GM19397 (cell line): ENCODE data around the gene OGDH.

Experiments used
- ATAC-seq: cut with Tn5 transposase; IDR thresholded peaks from one replicate; pipeline ENCODE4 v1.9.1; 2021; ENCODE audit warnings: mild to moderate bottlenecking, moderate library complexity; ENCODE audit not compliant: unreplicated experiment

Gene OGDH

DNA sequence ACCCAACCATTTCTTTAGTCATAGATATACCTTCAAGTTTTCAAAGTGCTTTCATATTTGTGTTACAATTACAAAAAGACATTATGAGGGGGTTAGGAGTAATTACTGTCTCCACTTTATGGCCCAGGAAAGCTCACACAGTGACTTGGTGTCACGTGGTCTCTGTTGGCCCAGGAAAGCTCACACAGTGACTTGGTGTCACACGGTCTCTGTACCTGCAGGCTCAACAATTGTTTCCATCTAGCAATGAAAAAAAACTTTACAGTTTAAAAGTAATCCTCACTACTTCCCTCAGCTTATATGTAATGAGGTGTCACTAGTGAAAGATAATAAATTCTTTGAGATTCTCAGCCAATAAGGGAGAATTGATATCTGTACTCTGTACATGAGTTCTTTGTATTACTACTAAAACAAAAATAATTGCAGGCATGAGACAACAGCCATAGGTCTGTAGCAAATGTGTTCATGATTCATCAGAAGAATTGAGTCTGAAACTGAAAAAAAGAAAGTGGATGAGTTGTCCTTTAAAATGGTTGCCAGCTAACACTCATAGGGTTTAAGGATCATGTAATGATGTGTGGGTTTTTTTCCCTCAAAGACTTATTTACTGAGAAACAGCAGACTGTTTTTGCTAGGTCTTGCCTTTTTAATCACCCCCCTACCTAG is 10.9 kb downstream of the OGDH start:
- ATAC-seq: no peak

DNA sequence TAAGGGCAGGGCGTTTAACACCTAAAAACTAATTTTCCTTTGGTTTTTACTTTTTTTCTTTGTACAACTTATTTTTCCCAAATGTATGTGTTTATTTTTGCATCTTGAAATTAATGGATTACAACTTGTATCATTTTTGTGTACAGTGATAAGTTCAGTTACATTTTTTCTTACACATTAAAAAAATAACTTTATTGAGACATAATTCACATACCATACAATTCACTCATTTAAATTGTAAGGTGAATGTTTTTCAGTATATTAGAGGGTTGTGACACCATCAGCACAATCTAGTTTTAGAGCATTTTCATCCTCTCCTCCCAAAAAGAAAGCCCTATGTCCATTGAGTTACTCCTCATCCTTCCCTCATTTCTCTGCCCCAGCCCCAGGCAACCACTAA is 11.6 kb downstream of the OGDH start:
- no peak for ATAC-seq

DNA sequence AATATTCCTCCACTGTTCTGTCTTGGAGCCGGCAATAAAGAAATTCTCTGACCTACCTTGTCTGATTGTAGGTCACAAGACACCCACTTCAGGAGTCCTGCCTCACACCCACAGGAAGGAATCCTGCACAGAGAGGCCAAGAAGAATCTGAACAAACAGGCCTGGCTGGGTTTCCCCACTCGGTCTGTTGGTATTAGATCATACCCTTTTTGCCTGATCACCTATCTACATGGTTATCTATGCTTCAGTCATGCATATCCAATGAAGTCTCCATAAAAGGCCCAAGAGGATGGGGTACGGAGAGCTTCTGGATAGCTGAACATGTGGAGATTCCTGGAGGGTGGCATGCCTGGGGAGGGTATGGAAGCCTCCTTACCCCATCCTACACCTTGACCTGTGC is 12.3 kb downstream of the OGDH start:
- no peak for ATAC-seq

DNA sequence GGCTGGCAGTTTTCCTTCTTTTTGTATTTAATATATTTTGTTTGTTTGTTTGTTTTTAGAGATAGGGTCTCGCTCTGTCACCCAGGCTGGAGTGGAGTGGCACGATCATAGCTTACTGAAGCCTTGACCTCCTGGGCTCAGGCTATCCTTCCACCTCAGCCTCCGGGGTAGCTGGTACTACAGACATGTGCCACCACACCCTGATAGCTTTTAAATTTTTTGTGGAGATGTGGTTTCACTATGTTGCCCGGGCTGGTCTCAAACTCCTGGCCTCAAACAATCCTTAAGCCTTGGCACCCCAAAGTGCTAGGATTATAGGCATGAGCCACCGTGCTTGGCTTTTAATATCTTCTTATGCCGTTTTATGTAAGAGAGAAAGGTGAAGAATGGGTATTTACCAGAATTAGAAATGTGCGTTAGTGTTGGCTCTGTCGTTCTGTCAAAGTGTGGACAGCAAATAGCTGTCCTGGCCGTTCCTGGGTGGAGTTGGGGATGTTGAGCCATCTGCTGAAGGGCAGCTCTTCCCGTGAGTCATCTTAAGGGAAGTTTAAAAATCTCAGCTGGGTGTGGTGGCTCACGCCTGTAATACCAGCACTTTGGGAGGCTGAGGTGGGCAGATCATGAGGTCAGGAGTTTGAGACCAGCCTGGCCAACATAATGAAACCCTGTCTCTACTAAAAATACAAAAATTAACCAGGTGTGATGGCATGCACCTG is 14.8 kb downstream of the OGDH start:
- no peak for ATAC-seq

DNA sequence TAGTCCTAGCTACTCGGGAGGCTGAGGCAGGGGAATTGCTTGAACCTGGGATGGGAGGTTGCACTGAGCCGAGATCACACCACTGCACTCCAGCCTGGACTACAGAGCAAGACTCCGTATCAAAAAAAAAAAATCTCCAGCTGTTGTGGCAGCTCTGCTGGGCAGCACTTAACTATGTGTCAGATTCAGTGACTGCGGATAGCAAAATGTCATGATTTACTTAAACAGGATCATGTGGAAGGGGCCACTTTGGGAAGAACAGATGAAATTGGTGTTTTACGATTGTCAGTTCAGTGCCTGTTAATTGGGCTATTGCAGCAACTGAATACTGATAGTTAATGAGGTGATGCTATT is 15.3 kb downstream of the OGDH start:
- ATAC-seq: no peak

DNA sequence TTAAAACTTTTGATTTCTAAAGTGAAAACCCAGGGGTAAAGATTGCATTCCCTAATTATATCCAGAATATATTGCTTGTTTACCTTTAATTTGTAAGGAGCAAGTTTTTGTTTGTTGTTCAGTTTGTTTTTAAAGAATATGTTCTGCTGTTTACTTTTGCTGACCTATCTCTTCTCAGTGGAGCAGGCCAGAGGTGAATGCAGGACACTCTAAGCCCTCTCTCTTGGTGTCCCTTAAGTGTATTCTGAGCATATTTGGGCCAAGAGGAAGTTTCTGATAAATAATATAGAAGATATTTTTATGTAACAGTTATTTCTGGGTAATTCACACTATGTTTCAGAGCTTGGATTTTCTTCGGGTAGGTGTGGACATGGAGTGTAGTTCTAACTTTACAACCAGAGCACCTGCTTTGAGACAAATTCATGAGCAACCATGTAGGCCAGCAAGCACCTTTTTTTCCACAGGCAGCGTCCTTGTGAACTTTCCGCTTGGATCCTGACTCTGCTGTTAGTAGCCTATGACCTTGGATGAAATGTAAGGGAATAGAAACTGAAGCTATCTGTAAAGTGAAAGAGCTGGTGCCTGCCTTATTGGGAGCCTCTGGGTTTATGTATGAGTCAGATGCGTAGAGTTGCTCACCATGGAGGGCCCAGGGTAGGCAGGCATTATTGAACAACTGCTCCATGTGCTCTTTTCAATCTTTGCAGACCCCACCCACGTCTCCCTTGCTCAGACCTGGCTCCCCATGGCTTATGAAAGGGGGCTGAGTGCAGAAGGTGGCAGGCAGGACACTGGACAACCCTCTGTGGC is 16.1 kb downstream of the OGDH start:
- ATAC-seq: no peak

DNA sequence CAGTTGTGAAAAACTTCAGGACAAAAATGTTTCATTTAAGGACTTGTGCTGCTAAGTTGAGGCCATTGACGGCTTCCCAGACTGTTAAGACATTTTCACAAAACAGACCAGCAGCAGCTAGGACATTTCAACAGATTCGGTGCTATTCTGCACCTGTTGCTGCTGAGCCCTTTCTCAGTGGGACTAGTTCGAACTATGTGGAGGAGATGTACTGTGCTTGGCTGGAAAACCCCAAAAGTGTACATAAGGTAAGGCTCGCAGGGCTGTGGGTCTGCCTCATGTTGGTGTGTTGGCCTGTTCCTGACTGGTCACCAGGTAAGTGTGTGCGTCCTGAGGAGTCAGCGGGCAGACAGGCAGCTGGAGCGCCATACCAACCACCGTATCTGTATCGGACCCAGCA is 17.9 kb downstream of the OGDH start:
- ATAC-seq: no peak

DNA sequence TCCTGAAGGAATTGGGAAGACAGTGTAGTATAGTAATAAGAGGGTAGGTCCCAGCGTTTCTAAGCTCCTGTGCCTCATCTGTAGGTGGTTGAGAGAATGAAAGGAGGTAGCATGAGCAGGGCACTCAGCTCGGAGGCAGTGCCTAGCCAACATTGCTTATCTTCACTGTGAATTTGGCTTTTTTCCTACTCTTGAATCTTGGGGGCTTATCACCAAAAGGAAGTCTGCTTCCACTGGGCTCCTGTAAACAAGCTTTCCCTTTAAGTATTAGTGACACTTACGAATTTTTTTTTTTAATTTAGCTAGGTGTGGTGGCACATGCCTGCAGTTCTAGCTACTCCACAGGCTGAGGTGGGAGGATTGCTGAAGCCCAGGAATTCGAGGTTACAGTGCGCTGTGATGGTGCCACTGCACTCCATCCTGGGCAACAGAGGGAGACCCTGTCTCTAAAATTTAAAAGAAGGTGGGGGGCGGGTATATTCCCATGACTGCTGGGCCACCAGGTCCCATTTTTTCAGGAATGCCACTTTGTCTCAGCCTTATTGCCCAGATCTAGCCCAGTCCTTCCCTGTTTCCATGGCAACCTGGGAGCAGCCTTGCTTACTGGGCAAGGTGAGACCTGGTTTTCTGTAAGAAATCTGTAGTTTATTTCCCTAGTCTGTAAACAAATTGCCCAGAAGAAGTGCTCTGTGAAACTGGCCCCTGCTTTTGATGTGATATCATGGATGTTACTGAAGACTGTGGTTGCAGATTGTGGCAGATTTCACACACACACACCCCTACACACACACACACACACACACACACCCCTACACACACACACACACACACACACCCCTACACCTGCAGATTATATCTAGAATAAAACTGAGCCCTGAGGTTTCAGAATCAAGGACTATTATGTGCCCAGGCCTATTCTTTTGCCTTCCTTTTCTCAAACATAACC is 19.4 kb downstream of the OGDH start:
- no peak for ATAC-seq

DNA sequence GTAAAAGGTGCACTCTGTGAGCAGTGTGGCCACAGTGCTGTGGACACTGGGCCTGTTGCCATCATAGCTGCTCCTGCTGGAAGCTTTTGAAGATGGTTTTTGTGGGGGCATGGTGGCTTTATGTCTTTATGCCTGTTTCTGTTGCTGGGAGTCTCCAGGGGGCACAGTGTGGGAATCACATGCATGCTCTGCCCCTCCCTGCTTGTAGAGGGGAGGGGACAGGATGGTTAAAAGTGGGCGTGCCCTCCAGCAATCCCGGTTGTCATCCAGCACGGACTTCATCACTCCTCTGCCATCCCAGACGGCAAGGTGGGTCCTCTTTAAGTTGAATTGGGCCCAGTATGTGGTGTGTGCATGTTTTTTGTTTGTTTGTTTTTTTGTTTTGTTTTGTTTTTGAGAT is 20.2 kb downstream of the OGDH start:
- no peak for ATAC-seq

DNA sequence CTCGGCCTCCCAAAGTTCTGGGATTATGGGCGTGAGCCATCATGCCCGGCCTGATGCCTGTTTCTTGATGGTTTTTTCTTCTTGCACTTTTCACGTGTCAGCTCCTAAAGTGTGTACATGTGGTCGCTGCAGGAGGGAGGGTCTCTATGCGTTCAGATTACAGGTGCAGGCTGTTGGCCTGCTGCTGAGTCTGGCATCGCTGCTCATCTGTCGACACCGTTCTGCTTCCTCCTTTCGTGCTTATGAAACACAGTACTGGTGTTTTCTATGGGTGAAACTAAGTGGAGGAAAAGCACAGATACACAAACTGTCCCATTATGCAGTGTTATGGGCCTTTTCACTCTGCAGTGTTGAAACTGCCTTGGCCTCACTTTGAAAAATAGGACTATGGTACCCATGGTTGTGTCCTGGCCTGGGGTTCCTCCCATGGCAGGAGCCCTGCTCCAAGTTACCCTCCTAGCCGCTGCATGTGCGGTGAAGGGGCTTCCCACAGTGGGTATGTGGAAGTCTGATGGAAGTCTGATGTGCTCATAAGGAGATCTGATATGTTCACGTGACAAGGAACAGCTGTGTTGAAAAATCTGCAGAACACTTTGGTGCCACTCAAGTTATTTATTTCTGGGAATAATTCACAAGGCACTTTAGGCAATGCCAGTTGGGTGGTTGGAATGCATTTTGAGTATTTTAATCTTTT is 23.5 kb downstream of the OGDH start:
- no peak for ATAC-seq

DNA sequence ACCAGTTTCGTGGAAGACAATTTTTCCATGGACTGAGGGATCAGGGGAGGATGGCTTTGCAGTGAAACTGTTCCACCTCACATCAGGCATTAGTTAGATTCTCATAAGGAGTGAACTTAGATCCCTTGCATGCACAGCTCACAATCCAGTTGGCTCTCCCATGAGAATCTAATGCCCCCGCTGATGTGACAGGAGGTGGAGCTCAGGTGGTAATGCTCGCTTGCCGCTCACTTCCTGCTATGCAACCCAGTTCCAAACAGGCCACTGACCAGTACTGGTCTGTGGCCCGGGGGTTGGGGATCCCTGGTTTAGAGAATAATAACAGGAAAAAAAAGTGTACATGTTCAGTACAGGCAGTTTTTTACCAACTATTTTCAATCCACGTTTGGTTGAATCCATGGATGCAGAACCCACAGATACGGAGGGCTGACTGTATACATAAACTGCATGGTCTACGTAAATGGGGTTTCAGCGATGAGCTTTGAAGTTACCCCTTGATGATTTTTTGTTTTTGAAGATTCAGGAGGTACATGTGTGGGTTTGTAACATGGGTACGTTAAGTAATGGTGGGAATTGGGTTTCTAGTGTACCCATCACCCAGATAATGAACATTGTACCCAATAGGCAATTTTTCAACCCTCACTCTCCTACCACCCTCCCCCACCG is 24.5 kb downstream of the OGDH start:
- ATAC-seq: no peak

DNA sequence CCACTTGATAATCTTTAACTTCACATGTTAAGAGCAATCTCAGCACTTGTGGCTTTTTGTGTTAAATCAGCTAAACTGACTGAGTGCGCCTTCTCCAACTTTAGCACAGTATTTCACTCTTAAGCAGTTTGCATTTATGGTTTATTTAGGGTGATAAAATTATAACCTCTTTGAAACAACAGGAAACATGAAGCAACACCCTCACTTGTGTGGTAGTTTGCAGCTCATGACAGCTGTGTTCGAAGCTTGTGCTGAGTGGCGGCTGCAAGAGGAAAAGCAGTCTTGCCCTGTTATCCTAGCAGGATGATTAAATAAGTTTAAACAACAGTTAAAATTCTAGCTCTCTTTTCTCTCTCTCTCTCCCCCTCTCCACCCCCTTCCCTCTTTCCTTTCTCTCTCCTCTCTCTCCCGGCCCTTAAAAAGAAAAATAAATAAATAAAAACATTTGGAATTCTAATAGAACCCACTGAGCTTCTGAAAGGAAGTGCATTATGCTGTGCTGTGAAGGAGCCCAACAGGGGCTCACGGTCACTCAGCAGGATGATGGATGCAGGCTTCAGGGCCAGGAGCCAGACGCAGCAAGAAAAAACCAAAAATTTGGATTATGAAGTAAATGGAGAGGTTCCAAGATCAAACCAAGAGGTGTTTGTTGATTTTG is 25.2 kb downstream of the OGDH start:
- no peak for ATAC-seq

DNA sequence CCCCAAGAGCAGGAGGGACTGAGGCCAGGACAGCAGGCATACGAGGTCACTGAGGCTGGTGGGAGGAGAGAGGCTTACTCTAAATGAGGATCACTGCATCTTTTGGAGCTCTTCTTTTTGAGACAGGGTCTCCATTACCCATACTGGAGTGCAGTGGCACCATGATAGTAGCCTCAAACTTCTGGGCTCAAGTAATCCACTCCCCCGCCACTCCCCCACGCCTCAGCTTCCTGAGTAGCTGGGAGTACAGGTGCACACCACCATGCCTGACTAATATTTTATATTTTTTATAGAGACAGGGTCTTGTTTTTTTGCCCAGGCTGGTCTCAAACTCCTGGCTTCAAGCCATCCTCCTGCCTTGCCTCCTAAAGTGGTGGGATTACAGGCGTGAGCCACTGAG is 25.8 kb downstream of the OGDH start:
- ATAC-seq: no peak

DNA sequence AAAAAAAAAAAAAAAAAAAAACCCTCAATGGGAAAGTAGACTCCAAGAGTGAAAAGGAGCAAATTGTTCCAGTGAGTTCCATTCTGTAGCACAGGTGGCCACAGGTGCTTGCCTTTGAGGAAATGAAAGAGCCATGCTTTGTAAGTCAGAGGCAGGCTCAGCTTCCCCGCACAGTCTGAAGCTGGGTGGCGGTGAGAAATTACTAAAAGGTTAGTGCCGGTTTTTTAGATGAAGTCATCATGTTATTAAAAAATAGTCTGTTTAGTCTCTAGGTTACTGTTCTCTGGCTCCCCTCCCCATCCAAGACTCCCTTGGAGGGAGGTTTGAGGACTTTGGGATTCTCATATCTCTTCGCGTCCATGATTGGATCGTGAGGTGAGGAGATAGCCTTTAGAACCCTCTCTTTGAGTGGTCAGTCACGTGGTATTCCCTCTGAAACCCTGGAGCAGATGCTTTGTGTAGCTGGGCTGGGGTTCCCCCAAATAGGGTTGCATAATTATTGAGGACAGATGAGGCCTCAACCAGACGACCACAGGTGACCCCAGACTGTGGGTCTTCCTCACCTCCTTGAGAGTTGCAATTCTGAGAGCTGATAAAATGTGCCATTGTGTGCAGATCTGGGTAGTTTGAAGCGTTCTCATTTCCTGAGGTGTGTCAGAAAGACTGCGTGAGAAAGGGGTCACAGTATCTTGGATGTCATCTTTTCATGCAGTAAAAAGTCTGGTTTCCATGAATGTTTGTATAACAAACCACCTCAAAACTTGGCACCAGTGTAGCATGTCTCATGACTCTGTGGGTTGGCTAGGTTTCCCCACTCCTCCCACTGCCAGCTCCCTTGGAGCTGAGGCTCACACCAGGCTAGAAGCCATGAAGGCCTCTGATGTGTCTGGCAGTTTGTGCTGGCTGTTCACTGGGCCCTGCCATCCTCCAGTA is 27.1 kb downstream of the OGDH start:
- peak; percentile 45 for ATAC-seq

DNA sequence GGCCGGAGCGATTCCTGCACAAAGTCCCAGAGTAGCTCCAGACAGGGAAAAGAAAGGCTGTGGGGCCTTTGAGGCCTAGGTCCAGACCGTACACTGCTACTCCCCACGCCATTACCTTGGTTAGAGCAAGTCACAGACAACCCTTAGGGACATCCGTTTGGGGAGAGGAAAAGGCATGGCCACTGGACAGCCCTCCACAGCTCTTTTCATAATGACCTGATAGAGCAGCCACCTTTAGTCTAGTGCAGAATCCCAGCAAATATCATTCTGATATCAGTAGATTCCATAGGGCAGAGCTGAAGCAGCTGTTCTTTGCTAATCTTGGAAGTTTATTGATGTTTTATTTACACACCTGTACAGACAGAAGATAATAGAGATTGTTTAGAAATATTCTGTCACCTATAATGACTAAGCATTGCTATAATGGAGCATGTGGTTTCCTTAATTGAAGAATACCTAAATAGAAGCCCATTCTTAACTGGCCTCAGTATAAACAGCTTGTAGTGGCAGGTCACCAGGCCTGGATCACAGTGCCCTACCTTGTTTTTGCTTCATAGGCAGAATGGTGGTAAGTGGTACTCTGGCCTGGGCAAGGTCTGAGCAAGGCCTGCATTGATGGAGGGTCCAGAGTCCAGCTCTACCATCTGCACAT is 27.9 kb downstream of the OGDH start:
- no peak for ATAC-seq

DNA sequence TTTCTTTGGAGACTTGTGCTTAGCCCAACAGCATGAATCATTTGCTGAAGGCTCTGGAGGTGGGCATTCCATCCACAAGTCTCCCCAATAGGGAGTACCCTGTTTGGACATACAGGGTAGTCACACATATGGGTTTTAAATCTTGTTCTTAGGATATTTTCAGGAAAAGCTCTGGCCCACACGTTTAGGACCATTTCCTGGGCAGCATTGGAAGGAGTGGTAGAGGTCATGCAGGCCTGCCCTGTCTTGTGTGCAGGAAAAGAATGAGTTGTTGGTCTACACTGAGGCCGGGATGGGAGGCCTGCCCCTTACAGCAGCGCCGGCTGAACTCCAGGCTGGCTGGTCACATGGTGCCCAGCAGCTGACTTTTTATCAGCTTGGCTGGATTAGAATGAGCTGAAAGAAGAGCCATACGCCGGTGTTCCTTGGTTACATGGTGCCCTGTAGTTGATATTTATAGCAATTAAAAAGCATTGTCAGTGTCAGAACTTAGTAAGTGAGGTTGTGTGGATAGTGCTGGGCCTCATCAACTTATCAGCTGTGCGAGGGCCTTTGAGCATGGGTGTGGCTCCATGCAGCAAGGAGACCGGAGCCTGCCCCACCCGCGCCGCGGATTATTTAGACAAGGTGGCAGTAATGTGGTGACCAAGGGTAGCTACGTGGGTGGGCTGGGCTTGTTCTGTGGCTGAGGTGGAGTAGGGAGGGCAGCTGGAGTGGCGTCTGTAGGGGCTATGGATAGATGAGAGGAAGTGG is 28.6 kb downstream of the OGDH start:
- no peak for ATAC-seq

DNA sequence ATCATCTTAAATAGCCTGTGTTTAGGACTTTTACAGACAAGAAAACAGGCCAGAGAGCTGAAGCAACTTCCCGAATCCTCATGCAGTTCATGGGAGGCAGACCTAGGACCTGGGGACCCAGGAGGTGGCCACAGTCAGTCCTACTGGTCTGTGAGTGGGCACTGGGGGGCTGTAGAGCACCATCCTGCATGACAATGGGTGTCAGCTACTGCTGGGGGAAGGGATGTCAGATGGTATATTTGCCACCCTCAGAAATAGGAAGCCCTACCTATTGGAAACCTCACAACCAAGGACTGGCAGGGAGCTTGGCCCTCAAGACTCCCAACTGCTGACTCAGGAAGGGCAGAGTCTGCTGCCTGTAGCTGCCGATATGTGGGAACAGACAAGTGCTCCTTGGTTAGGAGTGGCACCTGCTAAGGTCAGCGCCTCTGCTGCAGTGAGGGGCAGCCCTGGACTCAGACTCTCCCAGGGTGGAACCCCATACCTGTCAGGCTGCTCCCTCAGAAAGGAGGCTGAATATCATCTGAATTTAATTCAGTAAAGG is 29.7 kb downstream of the OGDH start:
- no peak for ATAC-seq
